NCI-H2227 (cell line): ENCODE data around the gene CCDC88C.
A peak's percentile ranks its signal among the peaks of the same experiment; 100 is the strongest.

Experiments used
- DNase-seq: peaks from one replicate; lab custom pipeline; 2025; ENCODE audit not compliant: unreplicated experiment; lab: John Stamatoyannopoulos, UW

Gene CCDC88C

GRCh38 chr14:91397965-91398591, 19.5 kb downstream of the CCDC88C start:
- DNase-seq, result no peak

GRCh38 chr14:91396959-91397815, 20.4 kb downstream of the CCDC88C start:
- DNase-seq, result no peak

- no peak for DNase-seq
These were observed 21.5 kb downstream of the CCDC88C start for GRCh38 chr14:91396013-91396660.

GRCh38 chr14:91395466-91395865, 22.2 kb downstream of the CCDC88C start:
- DNase-seq, result no peak

GRCh38 chr14:91394105-91395081, 23.2 kb downstream of the CCDC88C start:
- DNase-seq, result no peak

GRCh38 chr14:91392623-91393303, 24.9 kb downstream of the CCDC88C start:
- DNase-seq, result no peak

- DNase-seq, result no peak
These were observed 27.3 kb downstream of the CCDC88C start for GRCh38 chr14:91390165-91390778.

GRCh38 chr14:91389150-91389549, 28.5 kb downstream of the CCDC88C start:
- no peak for DNase-seq

GRCh38 chr14:91388551-91388975, 29.1 kb downstream of the CCDC88C start:
- DNase-seq, result no peak

- DNase-seq, result no peak
These were observed 29.7 kb downstream of the CCDC88C start for GRCh38 chr14:91387951-91388381.

GRCh38 chr14:91387169-91387835, 30.3 kb downstream of the CCDC88C start:
- no peak for DNase-seq

- no peak for DNase-seq
These were observed 31.9 kb downstream of the CCDC88C start for GRCh38 chr14:91385697-91386096.

GRCh38 chr14:91385224-91385623, 32.4 kb downstream of the CCDC88C start:
- DNase-seq, result no peak

GRCh38 chr14:91383439-91383838, 34.2 kb downstream of the CCDC88C start:
- no peak for DNase-seq

- no peak for DNase-seq
These were observed 35.6 kb downstream of the CCDC88C start for GRCh38 chr14:91381801-91382670.

GRCh38 chr14:91380610-91381371, 36.8 kb downstream of the CCDC88C start:
- DNase-seq, result peak; percentile 8

GRCh38 chr14:91380123-91380522, 37.5 kb downstream of the CCDC88C start:
- DNase-seq, result no peak

GRCh38 chr14:91379579-91379932, 38.1 kb downstream of the CCDC88C start:
- no peak for DNase-seq
